ENCODE results near the gene SPO11. TPM values are rescaled to one million over a fixed set of nuclear protein-coding genes. Genes with fewer than 3 reads are reported as not detected.
"Not testable (repeated sequence)": the region's sequence is repeated elsewhere in the genome, so short reads cannot be mapped to it uniquely, and the experiment has no call there.

Gene SPO11
- total and polyA plus RNA-seq, 2 experiments from 2014 or later = not detected

DNA sequence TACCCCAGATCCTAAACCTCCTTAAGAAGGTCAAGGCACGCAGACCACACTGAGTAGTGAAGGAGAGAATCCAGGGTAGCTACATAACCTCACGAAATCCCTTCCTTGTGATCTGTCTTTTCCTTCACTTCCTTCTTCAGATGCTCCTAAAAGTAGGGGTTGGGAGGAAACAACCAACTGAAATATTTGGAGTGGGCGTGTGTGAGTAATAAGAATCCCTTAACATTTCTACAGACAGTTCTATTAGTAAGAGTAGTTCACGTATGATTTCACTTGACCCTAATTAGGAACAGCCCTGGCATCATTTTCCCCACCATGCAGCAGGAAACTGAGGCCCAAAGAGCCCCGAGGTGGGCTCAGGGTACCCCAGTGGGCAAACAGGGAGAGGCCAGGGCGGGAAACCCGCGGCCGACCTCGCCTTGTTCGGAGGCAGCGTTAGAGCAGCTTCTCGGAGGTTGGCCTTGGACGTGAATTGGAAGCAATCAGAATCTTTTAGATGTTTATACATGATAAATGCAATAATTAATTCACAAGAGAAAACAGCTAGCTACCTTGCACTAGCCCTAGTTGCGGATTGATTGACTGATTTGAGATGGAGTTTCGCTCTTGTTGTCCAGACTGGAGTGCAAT is 20.6 kb downstream of the SPO11 start:
- TF ChIP-seq EZH2phosphoT487 (IDR thresholded peaks at IDR 0.05; ENCODE audit: insufficient read depth, low read depth) = no peak
- TF ChIP-seq EZH2 (IDR thresholded peaks at IDR 0.05; ENCODE audit: insufficient read depth, poor library complexity, severe bottlenecking) = no peak
- Histone ChIP-seq H3K4me3 (0 out of 2 replicates have a peak overlapping the region, but pooled peaks have one; percentile 16), H3K9me2 (ENCODE audit: insufficient read depth) (no peaks in the 10 kb centered on the region), H3K27me3 (replicated peaks; ENCODE audit: insufficient read depth) (no peaks in the 10 kb centered on the region), H3K79me2 (ENCODE audit: insufficient read depth) (no peaks in the 10 kb centered on the region; the same call in none of the 2 replicates), H2AFZ (peak overlapping the region; percentile 63), H3K4me1 (ENCODE audit: insufficient read depth) (peaks cover 31% of the 10 kb centered on the region), H3K4me2 (ENCODE audit: unreplicated experiment) (peak overlapping the region; percentile 46), H3K27ac (peak overlapping the region; percentile 85), H3K9me3 (ENCODE audit: low read depth) (no peaks in the 10 kb centered on the region), H3F3A (ENCODE audit: insufficient read depth) (peaks cover 18% of the 10 kb centered on the region), H4K20me1 (ENCODE audit: insufficient read depth) (no peaks in the 10 kb centered on the region), H3K36me3 (ENCODE audit: low read depth) (peaks cover 21% of the 10 kb centered on the region), H3K9ac (peak overlapping the region; percentile 49)
- DNase-seq = peak; percentile 85
- in situ Hi-C loops (cut with MboI) = no loop called here
- WGBS, 2 experiments (ENCODE audit: low coverage in 1 of 2, low lambda C conversion rate in 2 of 2, missing lambda C conversion rate in 2 of 2) = 56 to 57% methylated on average over 16 of the region's 16 CpGs

GRCh38 chr20:57350726-57351041 is 21.1 kb downstream of the SPO11 start:
- DNase-seq; H3K9me3 ChIP-seq (ENCODE audit: low read depth); H3K79me2 ChIP-seq (ENCODE audit: insufficient read depth); in situ Hi-C loops (cut with MboI); H4K20me1 ChIP-seq (ENCODE audit: insufficient read depth); H3K9me2 ChIP-seq (ENCODE audit: insufficient read depth); H3K27me3 ChIP-seq (replicated peaks; ENCODE audit: insufficient read depth): not testable (repeated sequence)
- Histone ChIP-seq H3K4me3 (peak overlapping the region; percentile 95), H3F3A (ENCODE audit: insufficient read depth) (peaks cover 18% of the 10 kb centered on the region), H3K4me1 (ENCODE audit: insufficient read depth) (peaks cover 31% of the 10 kb centered on the region), H3K9ac (peak overlapping the region; percentile 97), H3K36me3 (ENCODE audit: low read depth) (peaks cover 26% of the 10 kb centered on the region), H3K27ac (peak overlapping the region; percentile 88), H2AFZ (peak overlapping the region; percentile 80), H3K4me2 (ENCODE audit: unreplicated experiment) (peak overlapping the region; percentile 100)
- WGBS, 2 experiments (ENCODE audit: low coverage in 1 of 2, low lambda C conversion rate in 2 of 2, missing lambda C conversion rate in 2 of 2) = 6 to 13% methylated on average over 5 to 11 of the region's 24 CpGs

DNA sequence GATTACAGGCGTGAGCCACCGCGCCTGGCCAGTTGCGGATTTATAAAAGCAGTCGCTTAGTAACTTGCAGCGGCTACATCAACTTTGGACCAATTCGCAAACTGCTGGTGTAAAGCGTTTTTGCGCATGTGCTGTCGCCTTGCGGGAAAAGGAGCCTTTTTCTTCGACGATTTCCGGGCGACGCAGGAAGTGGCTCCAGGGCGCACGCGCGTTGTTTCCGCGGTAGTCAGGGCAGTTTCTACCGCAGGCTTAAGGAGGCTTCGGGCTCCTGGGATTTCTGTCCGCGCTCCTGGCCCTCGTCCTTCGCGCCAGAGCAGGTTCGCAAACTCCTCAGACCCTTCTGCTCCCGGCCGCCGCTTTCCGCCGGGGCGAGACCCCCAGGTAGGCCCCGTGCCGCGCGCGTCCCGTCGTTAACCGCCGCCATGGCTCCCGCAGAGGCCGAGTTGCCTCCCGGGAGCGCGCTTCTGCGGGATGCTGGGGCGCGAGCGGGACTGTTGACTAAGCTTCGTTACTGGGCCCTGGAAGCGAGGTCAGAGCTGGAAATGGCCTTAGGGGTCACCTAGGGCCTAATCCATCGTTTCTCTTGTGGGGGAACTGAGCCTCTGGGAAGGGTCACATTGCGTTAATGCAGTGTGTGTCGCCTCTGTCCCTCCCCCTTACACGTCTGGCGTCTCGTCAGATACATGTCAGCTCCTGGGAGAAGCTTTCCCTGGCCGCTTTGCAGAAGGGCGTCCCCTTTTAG is 21.6 kb downstream of the SPO11 start, which contains the start of gene RAE1:
Gene RAE1, plus strand, starts transcription at position 214 of the 742 bp plus-strand sequence. CDS start 2,784 bp downstream, outside the sequence.
- Histone ChIP-seq H3K79me2 (ENCODE audit: insufficient read depth) (no peaks in the 10 kb centered on the region; the same call in none of the 2 replicates), H3K9me2 (ENCODE audit: insufficient read depth) (no peaks in the 10 kb centered on the region), H2AFZ (peak within 1 kb of the TSS; percentile 80), H3F3A (ENCODE audit: insufficient read depth) (peaks cover 18% of the 10 kb centered on the region), H3K4me3 (peak within 1 kb of the TSS; percentile 95), H3K4me2 (ENCODE audit: unreplicated experiment) (peak within 1 kb of the TSS; percentile 100), H3K9me3 (ENCODE audit: low read depth) (no peaks in the 10 kb centered on the region), H3K36me3 (ENCODE audit: low read depth) (peaks cover 31% of the 10 kb centered on the region), H3K9ac (peak within 1 kb of the TSS; percentile 97), H4K20me1 (ENCODE audit: insufficient read depth) (no peaks in the 10 kb centered on the region), H3K27me3 (replicated peaks; ENCODE audit: insufficient read depth) (no peaks in the 10 kb centered on the region), H3K27ac (peak within 1 kb of the TSS; percentile 88), H3K4me1 (ENCODE audit: insufficient read depth) (peaks cover 31% of the 10 kb centered on the region)
- no peak for TF ChIP-seq EZH2 (IDR thresholded peaks at IDR 0.05; ENCODE audit: insufficient read depth, poor library complexity, severe bottlenecking)
- WGBS, 2 experiments (ENCODE audit: low coverage in 1 of 2, low lambda C conversion rate in 2 of 2, missing lambda C conversion rate in 2 of 2) = 1% methylated on average over 59 to 63 of the region's 64 CpGs
- in situ Hi-C loops (cut with MboI) = no loop called here
- peak; percentile 99 for DNase-seq

DNA sequence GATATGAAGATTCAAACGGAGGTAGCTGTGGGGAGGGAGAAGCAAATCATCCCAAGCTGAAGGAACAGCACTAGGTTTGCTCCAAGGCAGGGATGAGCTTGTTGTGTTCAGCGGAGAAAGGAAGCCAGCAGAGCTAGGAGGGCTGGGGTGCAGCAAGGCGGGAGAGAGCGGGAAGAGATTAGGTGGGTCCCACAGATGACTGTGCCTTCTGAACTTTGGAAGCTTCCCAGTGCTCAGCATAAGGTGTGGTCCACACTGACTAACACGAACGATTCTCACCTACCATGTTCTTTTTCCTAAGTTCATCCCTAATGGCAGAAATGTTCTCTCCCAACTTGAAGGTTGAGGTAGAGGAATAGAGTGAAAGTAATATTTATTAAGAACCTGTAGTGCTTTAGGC is 22.7 kb downstream of the SPO11 start:
- Histone ChIP-seq H3K9ac (peak overlapping the region; percentile 97), H3K36me3 (ENCODE audit: low read depth) (peaks cover 39% of the 10 kb centered on the region), H3K4me2 (ENCODE audit: unreplicated experiment) (peak overlapping the region; percentile 100), H2AFZ (no peak overlapping the region), H3K27ac (no peak overlapping the region), H3F3A (ENCODE audit: insufficient read depth) (peaks cover 10% of the 10 kb centered on the region), H3K27me3 (replicated peaks; ENCODE audit: insufficient read depth) (no peaks in the 10 kb centered on the region), H3K9me3 (ENCODE audit: low read depth) (no peaks in the 10 kb centered on the region), H3K4me1 (ENCODE audit: insufficient read depth) (peaks cover 24% of the 10 kb centered on the region), H3K79me2 (ENCODE audit: insufficient read depth) (no peaks in the 10 kb centered on the region; the same call in none of the 2 replicates), H3K4me3 (peak overlapping the region; percentile 95), H4K20me1 (ENCODE audit: insufficient read depth) (no peaks in the 10 kb centered on the region), H3K9me2 (ENCODE audit: insufficient read depth) (no peaks in the 10 kb centered on the region)
- no peak for TF ChIP-seq EZH2phosphoT487 (IDR thresholded peaks at IDR 0.05; ENCODE audit: insufficient read depth, low read depth)
- no peak for TF ChIP-seq EZH2 (IDR thresholded peaks at IDR 0.05; ENCODE audit: insufficient read depth, poor library complexity, severe bottlenecking)
- WGBS, 2 experiments (ENCODE audit: low coverage in 1 of 2, low lambda C conversion rate in 2 of 2, missing lambda C conversion rate in 2 of 2) = 67 to 76% methylated on average over 6 of the region's 6 CpGs
- peak; percentile 8 for DNase-seq
- in situ Hi-C loops (cut with MboI) = no loop called here
